Activated CD8-positive, alpha-beta T cell treated with anti-CD3 and anti-CD28 coated beads, Interleukin-2, amount 10 ng/mL, durations not matched to agents 7 days and 5 days (primary cell): ENCODE measurements around the gene FAM177B. TPM values are rescaled to one million over a fixed set of nuclear protein-coding genes. Genes with fewer than 3 reads are reported as not detected.
A peak's percentile ranks its signal among the peaks of the same experiment; 100 is the strongest.
"Not testable (repeated sequence)": the region's sequence is repeated elsewhere in the genome, so short reads cannot be mapped to it uniquely, and the experiment has no call there.

Source experiments
- ATAC-seq: fragments of 150-1000 bp; cut with Tn5 transposase; one replicate; pipeline ENCODE4 v1.10.0; 2021; ENCODE audit warnings: moderate library complexity
- CTCF ChIA-PET: fragments of 350-600 bp; sonication (Branson Sonifier 250); formaldehyde crosslinking; loops from one replicate; lab custom pipeline; 2021; ENCODE audit warnings: antibody characterized with exemption; lab: Charles Lee
- POLR2A ChIA-PET: fragments of 350-600 bp; sonication (Branson Sonifier 250); formaldehyde crosslinking; loops from one replicate; lab custom pipeline; 2021; ENCODE audit warnings: antibody characterized with exemption; lab: Charles Lee
- DNase-seq: peaks from one replicate; pipeline ENCODE4 v3.0.0-alpha.2; 2020
- H3K27ac Mint-ChIP-seq: one replicate; pipeline ENCODE4 v1.8.0; 2021; ENCODE audit warnings: mild to moderate bottlenecking, mixed read lengths
- H3K27me3 Mint-ChIP-seq: one replicate; pipeline ENCODE4 v1.8.0; 2021; ENCODE audit warnings: low read depth, mixed read lengths
- H3K36me3 Mint-ChIP-seq: one replicate; pipeline ENCODE4 v1.8.0; 2021; ENCODE audit warnings: low read depth, mixed read lengths
- H3K4me1 Mint-ChIP-seq: one replicate; pipeline ENCODE4 v1.8.0; 2021; ENCODE audit warnings: low read depth, mixed read lengths
- H3K4me3 Mint-ChIP-seq: one replicate; pipeline ENCODE4 v1.8.0; 2021; ENCODE audit warnings: mild to moderate bottlenecking, mixed read lengths
- H3K9me3 Mint-ChIP-seq: one replicate; pipeline ENCODE4 v1.8.0; 2022; ENCODE audit warnings: mixed read lengths; ENCODE audit not compliant: insufficient read depth
- total RNA-seq, 2 experiments: library from RNA; stranded (reverse); gene quantifications; one replicate each; pipeline ENCODE4 v1.2.3, GENCODE V29; 2021

FAM177B gene
- total RNA-seq, 2 experiments from 2014 or later, result not detected

GRCh38 chr1:222741630-222742457 is 4.8 kb downstream of the FAM177B start:
- H3K9me3 Mint-ChIP-seq, DNase-seq, H3K27ac Mint-ChIP-seq, H3K4me3 Mint-ChIP-seq, H3K4me1 Mint-ChIP-seq, ATAC-seq, H3K27me3 Mint-ChIP-seq, CTCF ChIA-PET, H3K36me3 Mint-ChIP-seq, POLR2A ChIA-PET: not testable (repeated sequence)

DNA sequence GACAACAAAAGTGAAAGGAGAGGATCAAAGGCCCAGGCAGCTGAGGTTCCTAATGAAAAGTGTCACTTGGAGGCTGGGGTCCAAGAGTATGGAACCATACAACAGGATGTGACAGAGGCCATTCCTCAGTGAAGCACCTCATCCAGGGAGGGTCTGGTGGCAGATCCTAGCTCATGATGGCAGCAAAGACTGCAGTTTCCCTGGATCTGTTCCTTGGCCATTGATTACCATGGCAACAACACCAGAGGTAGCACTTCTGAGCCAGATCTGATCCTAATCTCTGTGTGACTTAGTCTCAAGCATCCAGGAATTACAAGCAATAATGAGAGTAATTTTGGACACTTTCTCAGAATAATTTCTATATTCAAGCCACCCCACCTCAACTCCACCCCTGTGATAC is 12.9 kb downstream of the FAM177B start:
- ATAC-seq (no peak), DNase-seq (no peak)
- ChIA-PET CTCF (interaction anchor here (1.2 to 2.0 kb wide), 3 partner anchors 10 to 374 kb away, joined by 3 to 5 read pairs (median 4); no protein-coding TSS in a partner anchor), POLR2A (interaction anchor here (0.8 kb wide), 1 partner anchor 11 kb away, joined by 3 read pairs; no protein-coding TSS in a partner anchor)
- H3K27me3 Mint-ChIP-seq, result peaks cover 6% of the 10 kb centered on the region
- H3K36me3 Mint-ChIP-seq, result no peaks in the 10 kb centered on the region
- H3K9me3 Mint-ChIP-seq, result no peaks in the 10 kb centered on the region
- H3K27ac Mint-ChIP-seq, result no peak overlapping the region
- no peaks in the 10 kb centered on the region for H3K4me1 Mint-ChIP-seq
- H3K4me3 Mint-ChIP-seq, result no peak overlapping the region

- Mint-ChIP-seq H3K4me3 (no peak overlapping the region), H3K36me3 (no peaks in the 10 kb centered on the region), H3K27me3 (peaks cover 6% of the 10 kb centered on the region), H3K9me3 (no peaks in the 10 kb centered on the region), H3K27ac (no peak overlapping the region), H3K4me1 (no peaks in the 10 kb centered on the region)
- DNase-seq (no peak), ATAC-seq (no peak)
- ChIA-PET CTCF (interaction anchor here (1.2 to 2.0 kb wide), 4 partner anchors 10 to 373 kb away, joined by 3 to 6 read pairs (median 4); no protein-coding TSS in a partner anchor), POLR2A (no interaction called here)
Measured at GRCh38 chr1:222750651-222751050, 13.6 kb downstream of the FAM177B start.

GRCh38 chr1:222751255-222751654 is 14.3 kb downstream of the FAM177B start:
- H3K36me3 Mint-ChIP-seq, result no peaks in the 10 kb centered on the region
- DNase-seq (no peak), ATAC-seq (no peak)
- H3K27me3 Mint-ChIP-seq, result peaks cover 8% of the 10 kb centered on the region
- H3K4me1 Mint-ChIP-seq, result no peaks in the 10 kb centered on the region
- H3K9me3 Mint-ChIP-seq, result no peaks in the 10 kb centered on the region
- H3K27ac Mint-ChIP-seq, result no peak overlapping the region
- CTCF ChIA-PET, result interaction anchor here (1.2 to 2.0 kb wide), 2 partner anchors 12 to 373 kb away, joined by 4 to 6 read pairs; no protein-coding TSS in a partner anchor
- no peak overlapping the region for H3K4me3 Mint-ChIP-seq
- POLR2A ChIA-PET, result no interaction called here

DNA sequence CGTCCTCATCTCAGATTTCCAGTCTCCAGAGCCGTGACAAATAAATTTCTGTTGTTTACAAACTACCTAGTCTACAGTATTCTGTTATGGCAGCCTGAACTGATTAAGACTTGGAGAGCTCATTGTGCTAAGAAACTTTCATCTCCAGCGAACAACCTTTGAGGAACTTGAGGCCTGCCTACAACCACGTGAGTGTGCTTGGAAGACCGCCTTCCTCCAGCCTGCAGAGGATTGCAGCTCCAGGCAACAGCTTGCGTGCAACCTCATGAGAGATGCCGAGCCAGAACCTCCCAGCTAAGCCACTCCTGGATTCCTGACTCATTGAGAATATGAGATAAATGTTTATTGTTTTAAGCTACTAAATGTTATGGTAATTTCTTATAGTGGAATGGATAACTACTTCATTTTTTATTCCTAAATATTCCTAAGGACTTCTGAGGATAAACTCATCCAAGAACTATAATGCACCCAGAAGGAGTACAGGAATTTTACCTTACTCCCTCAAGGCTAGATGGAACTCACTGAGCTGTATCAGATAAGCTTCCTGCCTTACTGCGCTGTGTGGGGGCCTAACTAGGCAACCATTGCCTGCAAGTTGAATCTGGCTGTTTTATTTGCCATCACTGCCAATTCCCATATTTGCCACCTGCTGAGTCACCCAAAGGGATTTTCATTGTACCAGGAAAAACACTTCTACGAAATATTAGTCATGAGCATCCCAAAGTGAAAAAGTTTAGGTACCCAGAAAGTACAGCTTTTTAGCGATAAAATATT is 17.6 kb downstream of the FAM177B start:
- ATAC-seq (no peak), DNase-seq (no peak)
- no peaks in the 10 kb centered on the region for H3K9me3 Mint-ChIP-seq
- H3K27ac Mint-ChIP-seq, result no peak overlapping the region
- no peaks in the 10 kb centered on the region for H3K36me3 Mint-ChIP-seq
- H3K27me3 Mint-ChIP-seq, result peaks cover 7% of the 10 kb centered on the region
- CTCF ChIA-PET, result interaction anchor here (1.2 kb wide), 1 partner anchor 379 kb away, joined by 3 read pairs; no protein-coding TSS in a partner anchor
- no peaks in the 10 kb centered on the region for H3K4me1 Mint-ChIP-seq
- H3K4me3 Mint-ChIP-seq, result no peak overlapping the region
- POLR2A ChIA-PET, result no interaction called here

- DNase-seq (no peak), ATAC-seq (no peak)
- H3K4me1 Mint-ChIP-seq, result no peaks in the 10 kb centered on the region
- POLR2A ChIA-PET, result no interaction called here
- H3K27me3 Mint-ChIP-seq, result peaks cover 7% of the 10 kb centered on the region
- no peak overlapping the region for H3K4me3 Mint-ChIP-seq
- CTCF ChIA-PET, result interaction anchor here (0.9 to 1.1 kb wide), 3 partner anchors 329 to 366 kb away, joined by 3 read pairs; no protein-coding TSS in a partner anchor
- H3K9me3 Mint-ChIP-seq, result no peaks in the 10 kb centered on the region
- H3K36me3 Mint-ChIP-seq, result no peaks in the 10 kb centered on the region
- H3K27ac Mint-ChIP-seq, result no peak overlapping the region
Measured at GRCh38 chr1:222757646-222758268, 20.8 kb downstream of the FAM177B start.

DNA sequence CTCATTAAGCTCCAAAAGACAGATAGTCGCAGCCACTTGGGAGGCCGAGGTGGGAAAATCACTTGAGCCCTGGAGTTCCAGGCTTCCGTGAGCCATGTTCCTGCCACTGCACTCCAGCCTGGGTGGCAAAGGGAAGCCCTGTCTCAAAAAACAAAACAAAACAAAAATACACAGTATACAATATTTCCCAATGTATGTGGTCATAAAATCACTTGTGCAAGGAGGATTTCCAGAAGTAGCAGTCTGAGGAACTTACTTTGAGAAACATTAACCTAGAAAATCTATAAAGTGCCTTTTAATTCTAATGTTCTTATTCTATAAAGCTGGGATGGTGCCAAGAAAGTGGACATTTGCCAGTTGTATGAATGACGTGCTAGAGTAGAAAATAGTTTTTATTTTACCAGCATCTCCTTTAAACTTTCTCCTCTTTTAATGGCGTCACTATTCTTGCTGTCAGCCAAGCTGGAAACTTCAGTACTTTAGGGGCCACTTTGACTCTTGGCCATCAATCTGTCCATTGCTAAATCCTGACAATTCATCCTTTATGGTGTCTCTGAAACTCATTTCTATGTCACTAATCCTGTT is 22.5 kb downstream of the FAM177B start:
- Mint-ChIP-seq H3K4me3 (no peak overlapping the region), H3K36me3 (no peaks in the 10 kb centered on the region), H3K9me3 (no peaks in the 10 kb centered on the region), H3K27ac (no peak overlapping the region), H3K27me3 (peaks cover 8% of the 10 kb centered on the region), H3K4me1 (no peaks in the 10 kb centered on the region)
- CTCF ChIA-PET, result no interaction called here
- DNase-seq (no peak), ATAC-seq (no peak)
- POLR2A ChIA-PET, result no interaction called here

DNA sequence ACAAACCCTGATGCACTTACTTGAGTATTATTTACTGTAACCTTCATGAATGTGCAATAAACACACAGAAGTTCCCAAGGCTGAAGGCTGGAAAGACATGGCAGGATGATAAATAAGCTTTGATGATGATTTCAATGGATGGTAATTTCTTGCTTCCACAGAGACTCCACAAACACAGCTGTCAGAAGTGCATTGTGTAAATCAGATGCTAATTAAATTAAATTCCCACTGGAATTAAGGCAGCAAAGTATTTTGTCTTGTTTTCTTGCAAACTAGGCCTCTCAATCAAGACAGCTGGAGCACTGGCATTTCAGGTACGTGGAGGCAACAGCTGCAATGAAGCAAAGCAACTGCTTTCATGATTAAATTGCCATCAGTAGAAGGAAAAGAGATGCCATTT is 24.1 kb downstream of the FAM177B start:
- CTCF ChIA-PET, result interaction anchor here (1.3 kb wide), 1 partner anchor 22 kb away, joined by 3 read pairs; no protein-coding TSS in a partner anchor
- ATAC-seq (no peak), DNase-seq (no peak)
- Mint-ChIP-seq H3K27ac (no peak overlapping the region), H3K9me3 (no peaks in the 10 kb centered on the region), H3K4me3 (no peak overlapping the region), H3K4me1 (no peaks in the 10 kb centered on the region), H3K27me3 (peaks cover 8% of the 10 kb centered on the region), H3K36me3 (no peaks in the 10 kb centered on the region)
- POLR2A ChIA-PET, result no interaction called here

DNA sequence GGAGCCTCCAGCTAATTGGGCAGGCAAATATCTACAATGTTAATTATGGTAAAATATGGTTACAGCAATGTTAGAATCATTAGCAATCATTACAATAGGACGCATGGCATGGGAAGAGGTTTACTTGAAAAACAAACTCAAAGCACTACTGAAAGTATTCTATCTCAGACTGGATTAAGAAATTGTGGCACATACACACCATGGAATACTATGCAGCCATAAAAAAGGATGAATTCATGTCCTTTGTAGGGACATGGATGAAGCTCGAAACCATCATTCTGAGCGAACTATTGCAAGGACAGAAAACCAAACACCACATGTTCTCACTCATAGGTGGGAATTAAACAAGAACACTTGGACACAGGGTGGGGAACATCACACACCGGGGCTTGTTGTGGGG is 25.2 kb downstream of the FAM177B start:
- H3K27me3 Mint-ChIP-seq, H3K4me1 Mint-ChIP-seq, ATAC-seq, H3K36me3 Mint-ChIP-seq, DNase-seq, POLR2A ChIA-PET, H3K27ac Mint-ChIP-seq, H3K4me3 Mint-ChIP-seq, H3K9me3 Mint-ChIP-seq: not testable (repeated sequence)
- CTCF ChIA-PET, result interaction anchor here (1.3 kb wide), 1 partner anchor 24 kb away, joined by 3 read pairs; no protein-coding TSS in a partner anchor

- Mint-ChIP-seq H3K4me1 (peaks cover 13% of the 10 kb centered on the region), H3K36me3 (peaks cover 10% of the 10 kb centered on the region), H3K27ac (peak overlapping the region; percentile 11), H3K9me3 (peaks cover 22% of the 10 kb centered on the region), H3K4me3 (no peak overlapping the region), H3K27me3 (peaks cover 3% of the 10 kb centered on the region)
- CTCF ChIA-PET, result interaction anchor here (1.1 to 1.5 kb wide), 2 partner anchors 314 to 323 kb away, joined by 4 to 5 read pairs; no protein-coding TSS in a partner anchor
- peak; percentile 58 for ATAC-seq
- DNase-seq, result peak; percentile 35
- POLR2A ChIA-PET, result no interaction called here
Measured at GRCh38 chr1:222767152-222767571, 30.2 kb downstream of the FAM177B start.

DNA sequence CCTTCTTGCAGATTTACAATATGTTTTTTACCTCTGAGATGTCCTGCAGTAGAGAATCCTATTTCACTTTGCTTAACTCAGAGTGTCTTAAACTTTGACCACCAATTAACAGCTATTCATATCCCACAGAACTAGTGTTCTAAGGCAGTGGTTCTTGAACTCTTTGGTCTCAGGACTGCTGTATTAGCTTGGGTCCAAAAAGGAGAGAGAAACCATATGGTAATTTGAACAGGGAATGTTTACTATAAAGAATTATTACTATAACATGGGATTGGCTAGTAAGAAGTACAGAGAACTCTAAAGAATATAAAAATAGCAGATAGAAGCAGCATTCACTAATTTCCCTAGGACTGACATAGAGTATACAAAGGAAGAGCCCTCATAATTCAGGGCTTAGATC is 31.6 kb downstream of the FAM177B start:
- no peak for ATAC-seq
- H3K27me3 Mint-ChIP-seq, result peaks cover 3% of the 10 kb centered on the region
- POLR2A ChIA-PET, result no interaction called here

More for the DNA sequence above, 31.6 kb downstream of the FAM177B start:
- DNase-seq, result no peak
- Mint-ChIP-seq H3K4me1 (peaks cover 26% of the 10 kb centered on the region), H3K27ac (no peak overlapping the region), H3K9me3 (peaks cover 22% of the 10 kb centered on the region), H3K4me3 (no peak overlapping the region), H3K36me3 (peaks cover 10% of the 10 kb centered on the region)
- CTCF ChIA-PET, result interaction anchor here (1.0 to 1.6 kb wide), 2 partner anchors 26 to 30 kb away, joined by 3 read pairs; no protein-coding TSS in a partner anchor
